GM18498 (cell line): Measurements from ENCODE around the gene P2RY2.
"Not testable (repeated sequence)": the region's sequence is repeated elsewhere in the genome, so short reads cannot be mapped to it uniquely, and the experiment has no call there.

Experiments
- ATAC-seq: cut with Tn5 transposase; IDR thresholded peaks from one replicate; pipeline ENCODE4 v1.9.1; 2021; ENCODE audit warnings: mild to moderate bottlenecking, moderate library complexity; ENCODE audit not compliant: unreplicated experiment

The P2RY2 gene

GRCh38 chr11:73187854-73188253, 30.2 kb upstream of the P2RY2 start:
- ATAC-seq = no peak

- ATAC-seq = no peak
Observed at GRCh38 chr11:73188301-73188700, 29.8 kb upstream of the P2RY2 start.

DNA sequence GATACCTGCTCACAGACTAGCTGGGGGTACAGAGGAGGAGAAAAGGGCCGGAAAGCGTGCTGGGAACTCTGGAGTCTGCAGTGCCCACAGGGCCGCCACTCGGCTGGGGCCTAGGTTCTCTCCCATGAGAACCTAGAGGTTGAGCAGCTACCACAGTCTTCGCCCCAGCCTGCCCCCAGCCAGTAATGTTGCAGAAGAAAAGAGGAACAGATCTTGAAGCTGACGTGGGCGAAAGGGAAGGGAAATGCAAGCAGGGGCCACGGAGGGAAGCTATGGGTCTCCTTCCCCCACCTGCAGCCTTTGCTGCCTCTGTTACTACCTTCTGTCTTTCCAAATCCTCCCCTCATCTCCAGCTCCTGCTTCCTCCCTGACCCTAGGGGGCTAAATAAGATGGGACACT, 28.8 kb upstream of the P2RY2 start:
- ATAC-seq = peak; percentile 60

- ATAC-seq = no peak
Observed at GRCh38 chr11:73189723-73190556, 28.1 kb upstream of the P2RY2 start.

GRCh38 chr11:73190557-73190885, 27.6 kb upstream of the P2RY2 start:
- ATAC-seq = no peak

DNA sequence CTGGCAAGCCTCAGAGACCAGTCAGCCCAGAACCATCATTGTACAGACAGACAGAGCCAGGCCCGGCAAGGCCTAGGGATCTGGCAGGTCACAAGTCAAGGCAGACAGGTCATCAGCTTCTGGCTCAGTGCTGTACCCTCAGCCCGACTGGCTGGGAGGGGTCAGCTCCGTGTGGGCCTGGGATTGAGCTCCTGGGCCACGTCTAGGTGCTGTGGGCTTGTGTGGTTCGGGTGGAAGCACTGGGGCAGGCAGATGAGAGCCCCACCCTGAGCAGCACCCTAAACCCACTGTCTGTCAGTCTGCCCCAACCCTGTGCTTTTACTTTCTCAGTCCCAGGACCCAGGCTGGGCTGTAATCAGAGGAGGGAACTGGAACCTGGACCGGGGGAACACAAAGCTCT, 26.9 kb upstream of the P2RY2 start:
- ATAC-seq = no peak

DNA sequence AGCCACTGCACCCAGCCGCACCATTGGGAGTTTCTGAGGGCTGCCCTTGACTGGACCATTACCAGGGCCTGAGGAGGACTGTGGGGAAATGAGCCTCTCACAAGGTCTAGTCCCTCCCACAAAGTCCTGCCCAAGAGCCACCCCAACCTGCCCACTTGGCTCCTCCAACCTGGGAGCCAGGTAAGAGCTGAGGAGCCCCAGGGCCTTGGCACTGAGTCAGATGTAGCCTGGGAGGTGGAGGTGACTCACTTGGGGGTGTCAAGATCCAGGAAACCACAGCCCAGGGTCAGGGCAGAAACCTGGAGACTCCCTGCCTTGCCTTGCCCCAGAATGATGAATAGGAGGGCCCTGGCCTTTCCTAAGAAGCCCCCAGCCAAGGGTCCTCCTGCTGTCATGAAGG, 25.8 kb upstream of the P2RY2 start:
- no peak for ATAC-seq

DNA sequence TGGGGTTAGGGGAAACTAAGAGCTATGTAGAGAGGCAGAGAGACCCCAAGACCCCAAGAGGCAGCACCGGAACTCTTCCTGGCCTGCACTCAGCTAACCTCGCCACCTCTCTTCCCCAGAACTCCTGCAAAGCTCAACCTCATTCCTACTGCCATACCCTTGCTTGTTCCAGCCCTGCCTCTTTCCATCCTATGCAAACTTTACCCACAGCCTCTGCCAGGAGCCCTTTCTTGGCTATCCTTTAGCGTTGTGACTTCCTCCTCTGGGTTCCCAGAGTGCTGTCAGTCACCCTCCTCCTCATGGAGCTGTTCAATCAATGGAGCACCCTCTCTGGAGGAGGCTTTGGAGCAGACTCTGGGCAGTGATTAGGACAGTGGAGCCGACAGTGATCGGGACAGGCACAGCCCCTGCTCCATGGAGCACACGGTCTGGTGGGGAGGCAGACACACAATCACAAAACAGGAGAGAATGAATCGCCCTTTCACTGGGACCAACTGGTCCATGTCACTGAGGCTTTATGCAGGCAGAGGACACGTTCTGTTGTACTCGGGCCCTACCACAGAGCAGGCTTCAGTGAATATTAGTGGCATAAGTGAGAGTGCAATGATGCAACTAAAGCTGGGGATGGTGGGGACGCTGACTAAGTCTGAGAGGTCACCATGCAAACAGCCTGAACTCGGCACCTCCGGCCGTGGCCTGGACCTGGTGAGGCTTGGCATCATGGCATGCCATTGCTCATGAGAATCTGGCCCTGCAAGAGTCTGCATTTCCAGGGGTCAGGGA, 24.6 kb upstream of the P2RY2 start:
- peak; percentile 46 for ATAC-seq

DNA sequence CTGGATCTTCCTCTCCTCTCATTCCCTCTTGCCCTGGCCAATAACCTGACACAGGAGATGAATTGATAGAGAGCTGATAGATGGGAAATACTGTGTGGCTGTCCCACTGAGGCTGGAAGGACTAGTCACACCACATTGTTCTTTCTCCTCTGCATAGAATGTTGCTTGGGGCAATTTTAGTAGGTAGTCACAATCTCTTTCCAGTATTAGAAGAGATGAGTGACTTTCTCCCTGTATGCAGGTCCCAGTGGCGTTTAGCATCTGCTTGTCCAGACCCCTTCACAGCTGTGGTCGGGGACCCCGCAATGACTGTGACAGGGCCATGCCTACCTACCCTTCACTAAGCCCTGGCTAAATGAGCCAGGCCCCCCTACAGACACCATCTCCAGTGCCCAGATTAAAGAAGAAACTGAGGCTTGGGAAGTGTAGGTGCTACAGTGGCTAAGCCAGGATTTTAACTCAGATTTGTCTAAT, 24.0 kb upstream of the P2RY2 start:
- ATAC-seq = no peak

GRCh38 chr11:73194593-73194992, 23.5 kb upstream of the P2RY2 start:
- ATAC-seq = no peak

DNA sequence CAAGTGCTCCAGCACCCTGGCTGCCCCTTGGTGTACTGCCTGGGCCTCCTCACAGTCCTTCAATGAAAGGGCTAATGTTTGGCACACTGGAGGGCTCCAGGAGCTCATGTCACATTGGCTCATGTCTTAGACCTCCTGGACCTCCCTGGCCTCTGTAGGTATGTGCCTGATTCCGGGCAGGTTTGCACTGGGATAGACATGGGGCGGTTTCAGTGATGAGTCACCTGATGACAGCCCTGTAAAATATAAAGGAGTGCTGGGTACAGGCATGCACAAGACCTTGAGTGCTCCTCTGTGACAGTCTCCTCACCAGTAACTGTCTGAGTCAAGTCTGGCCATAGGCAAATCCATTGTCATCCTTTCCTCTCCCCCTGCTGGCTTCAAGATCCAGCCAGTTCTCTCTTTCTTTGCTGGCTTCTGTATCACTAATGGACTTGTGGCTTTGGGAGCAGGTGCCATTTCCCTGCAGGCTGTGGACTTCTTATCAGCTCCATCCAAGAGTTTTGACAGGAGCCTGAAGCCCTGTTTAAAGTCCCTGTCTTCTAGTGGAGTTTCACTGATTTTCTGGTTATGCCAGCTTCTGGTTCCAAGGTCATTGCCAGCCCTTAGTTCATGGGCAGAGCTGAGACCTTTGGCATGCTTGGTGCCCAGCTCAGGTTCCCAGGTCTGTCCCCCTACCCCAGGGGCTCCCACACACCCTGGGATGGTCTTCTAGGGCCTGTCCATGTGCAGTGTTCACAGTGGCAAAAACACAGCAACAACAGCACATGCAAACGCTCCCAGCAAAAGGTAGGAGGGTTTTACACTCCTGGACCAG, 22.7 kb upstream of the P2RY2 start:
- no peak for ATAC-seq

DNA sequence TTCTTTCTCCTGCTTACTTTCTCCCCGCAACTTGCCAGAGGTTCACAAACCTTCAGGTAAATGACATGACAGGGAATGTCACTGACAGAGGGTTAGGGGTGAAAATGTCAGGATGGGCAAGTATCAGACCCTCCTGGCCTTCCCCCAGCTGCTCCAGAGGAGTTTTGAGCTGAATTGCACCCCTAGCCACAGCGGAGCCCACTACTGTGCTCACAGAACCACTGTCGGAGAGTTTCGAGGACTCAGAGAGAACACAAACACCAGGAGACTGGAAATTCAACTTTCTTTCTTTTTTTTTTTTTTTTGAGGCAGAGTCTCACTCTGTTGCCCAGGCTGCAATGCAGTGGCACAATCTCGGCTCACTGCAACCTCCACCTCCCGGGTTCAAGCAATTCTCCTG, 21.5 kb upstream of the P2RY2 start:
- ATAC-seq = no peak

DNA sequence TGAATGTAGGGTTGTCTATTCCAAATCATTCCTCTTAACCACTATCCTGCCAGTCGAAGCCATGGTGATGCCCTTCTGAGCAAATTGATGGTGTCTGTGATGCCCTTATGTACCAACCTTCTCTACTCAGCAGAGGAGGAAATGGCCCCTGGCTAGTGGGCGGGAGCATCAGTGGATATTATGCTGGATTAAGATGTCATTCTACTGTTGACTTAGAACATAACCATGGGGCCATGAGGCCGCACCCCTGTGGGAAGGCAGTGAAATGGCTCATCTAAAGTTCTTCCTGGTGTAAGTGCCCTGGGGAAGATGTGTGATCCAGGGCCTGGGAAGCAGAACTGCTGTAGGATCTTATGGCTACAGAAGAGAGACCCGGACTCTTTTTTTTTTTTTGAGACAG, 20.7 kb upstream of the P2RY2 start:
- no peak for ATAC-seq

- not testable (repeated sequence) for ATAC-seq
Observed at GRCh38 chr11:73197787-73198186, 20.3 kb upstream of the P2RY2 start.

GRCh38 chr11:73198677-73199076, 19.4 kb upstream of the P2RY2 start:
- no peak for ATAC-seq

DNA sequence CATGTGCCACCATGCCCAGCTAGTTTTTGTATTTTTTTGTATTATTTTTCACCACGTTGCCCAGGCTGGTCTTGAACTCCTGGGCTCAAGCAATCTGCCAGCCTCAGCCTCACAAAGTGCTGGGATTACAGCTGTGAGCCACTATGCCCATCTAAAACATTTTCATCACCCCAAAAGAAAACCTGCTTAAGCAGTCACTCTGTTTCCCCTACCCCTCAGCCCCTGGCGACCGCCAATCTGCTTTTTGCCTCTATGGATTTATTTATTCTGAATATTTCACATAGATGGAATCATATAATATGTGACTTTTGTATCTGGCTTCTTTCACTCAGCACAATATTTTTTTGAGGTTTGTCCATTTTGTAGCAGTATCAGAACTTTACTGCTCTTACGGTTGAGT, 18.6 kb upstream of the P2RY2 start:
- no peak for ATAC-seq

GRCh38 chr11:73200256-73200655, 17.8 kb upstream of the P2RY2 start:
- ATAC-seq = no peak

- no peak for ATAC-seq
Observed at GRCh38 chr11:73201249-73201648, 16.8 kb upstream of the P2RY2 start.

GRCh38 chr11:73201888-73202780, 15.9 kb upstream of the P2RY2 start:
- no peak for ATAC-seq

DNA sequence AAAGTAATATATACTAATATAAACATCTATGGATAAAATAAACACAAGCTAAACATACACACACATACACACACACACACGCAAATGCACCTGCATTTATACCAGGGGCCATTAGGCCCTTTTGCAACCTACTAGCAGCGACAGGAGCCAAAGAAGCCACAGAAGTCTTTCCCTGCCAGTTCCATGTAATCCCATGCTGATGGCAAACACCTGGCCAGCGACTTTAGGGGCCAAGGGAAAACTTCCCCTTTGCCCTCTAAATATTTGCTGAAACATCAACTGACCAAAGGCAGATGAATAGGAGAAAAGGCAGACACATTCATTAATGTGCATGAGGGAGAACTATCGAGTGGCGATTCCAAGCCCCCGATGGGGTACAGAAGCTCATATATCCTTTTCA, 14.8 kb upstream of the P2RY2 start:
- no peak for ATAC-seq
